K562 (cell line): ENCODE data around the gene TMEM242. TPM values are rescaled to one million over a fixed set of nuclear protein-coding genes. Genes with fewer than 3 reads are reported as not detected.

Source experiments
- ATAC-seq: fragments of 200-7000 bp; cut with Tn5 transposase; 3 replicates; pipeline ENCODE4 v1.9.1; 2020; ENCODE audit warnings: moderate library complexity
- BruUV-seq: library from RNA; stranded (reverse); fragments of 400-500 nt; replicated peaks from 2 replicates; lab custom pipeline; 2021; lab: Mats Ljungman, UMichigan
- CTCF ChIA-PET: fragments of 300-600 bp; formaldehyde crosslinking; extraction: SDS; loops from one replicate; lab custom pipeline; 2021; ENCODE audit warnings: low intra/inter-chr PET ratio; lab: Yijun Ruan, JAX
- POLR2A ChIA-PET: fragments of 300-600, 350-650 bp; sonication (Branson Sonifier 250); formaldehyde crosslinking; extraction: SDS; loops from one replicate; lab custom pipeline; 2021; ENCODE audit warnings: antibody characterized with exemption, inconsistent platforms; lab: Yijun Ruan, JAX
- DNase-seq, 4 experiments: peaks; one replicate each; pipeline versions ENCODE4 v3.0.0 to v3.0.0-alpha.2; 2011 to 2018; ENCODE audit warnings: low spot score in 3 of 4, mixed read lengths in 3 of 4; ENCODE audit errors: extremely low read depth in 1 of 4
- FAIRE-seq: peaks from 2 replicates; lab custom pipeline; 2011; peaks lifted over from hg19 to GRCh38; lab: Jason Lieb, UNC
- H2AFZ ChIP-seq: 2 replicates; pipeline ENCODE4 v1.6.0; 2011; ENCODE audit warnings: low read depth, low read length, control low read depth, inconsistent platforms
- H3K27ac ChIP-seq: fragments of 200-600 bp; 3 replicates; pipeline ENCODE4 v1.8.0; 2011; ENCODE audit warnings: low read depth, mild to moderate bottlenecking, control low read depth, inconsistent platforms, low read length, moderate library complexity, mixed read lengths; ENCODE audit errors: extremely low read depth
- H3K27me3 ChIP-seq, 2 experiments: fragments of 300-600 bp in 1 of 2; 2 replicates in 1 of 2; 3 replicates in 1 of 2; pipeline versions ENCODE4 v1.6.0 to v1.8.0; 2011; ENCODE audit warnings: inconsistent platforms in 2 of 2, low read length in 2 of 2, mild to moderate bottlenecking in 1 of 2, mixed read lengths in 1 of 2, moderate library complexity in 1 of 2; ENCODE audit not compliant: control insufficient read depth in 2 of 2, insufficient read depth in 2 of 2
- H3K36me3 ChIP-seq: fragments of 300-600 bp; 3 replicates; pipeline ENCODE4 v1.8.0; 2011; ENCODE audit warnings: mild to moderate bottlenecking, low read length, inconsistent platforms; ENCODE audit not compliant: control insufficient read depth, insufficient read depth
- H3K4me1 ChIP-seq, 2 experiments: fragments of 200-600 bp in 1 of 2; replicated peaks in 1 of 2; 2 replicates in 1 of 2; 3 replicates in 1 of 2; pipeline versions ENCODE4 v1.5.1 to v1.8.0; 2011; ENCODE audit warnings: inconsistent platforms in 2 of 2, low read length in 2 of 2, mild to moderate bottlenecking in 1 of 2, mixed read lengths in 1 of 2, moderate library complexity in 1 of 2; ENCODE audit not compliant: control insufficient read depth in 2 of 2, insufficient read depth in 2 of 2
- H3K4me2 ChIP-seq: 2 replicates; pipeline ENCODE4 v1.6.1; 2011; ENCODE audit warnings: low read length, control low read depth, inconsistent platforms, mixed read lengths; ENCODE audit not compliant: insufficient read depth
- H3K4me3 ChIP-seq: fragments of 200-600 bp; sonication (generic), shearing (Covaris generic); 2 replicates; pipeline ENCODE4 v1.5.1; 2016; ENCODE audit warnings: control low read depth, inconsistent platforms
- H3K79me2 ChIP-seq: fragments of 200-600 bp; 3 replicates; pipeline ENCODE4 v1.8.0; 2011; ENCODE audit warnings: low read length, inconsistent platforms; ENCODE audit not compliant: control insufficient read depth, insufficient read depth
- H3K9ac ChIP-seq, 2 experiments: 2 replicates each; pipeline versions ENCODE4 v1.6.0 to v1.6.1; 2011; ENCODE audit warnings: low read depth in 2 of 2, low read length in 2 of 2, control low read depth in 1 of 2, inconsistent platforms in 1 of 2, mild to moderate bottlenecking in 1 of 2, mixed read lengths in 1 of 2; ENCODE audit not compliant: insufficient read depth in 1 of 2
- H3K9me1 ChIP-seq: one replicate; pipeline ENCODE4 v1.6.0; 2011; ENCODE audit warnings: inconsistent platforms, mild to moderate bottlenecking, low read length, moderate library complexity; ENCODE audit not compliant: control insufficient read depth, insufficient read depth
- H3K9me3 ChIP-seq: replicated peaks from 2 replicates; pipeline ENCODE4 v1.5.1; 2011; ENCODE audit warnings: low read depth, low read length, inconsistent platforms; ENCODE audit not compliant: control insufficient read depth, insufficient read depth
- H4K20me1 ChIP-seq: replicated peaks from 2 replicates; pipeline ENCODE4 v1.6.1; 2011; ENCODE audit warnings: low read length, inconsistent platforms, mixed read lengths; ENCODE audit not compliant: control insufficient read depth, insufficient read depth
- CREBBP ChIP-seq: IDR thresholded peaks from one replicate; pipeline ENCODE4 v1.6.1; 2012; ENCODE audit warnings: low read depth, mild to moderate bottlenecking, control low read depth, inconsistent platforms, low read length
- ZBTB17 ChIP-seq: fragments of 450-650 bp; formaldehyde crosslinking; IDR thresholded peaks from 2 replicates; pipeline ENCODE4 v1.4.0; 2020; ENCODE audit warnings: mild to moderate bottlenecking
- ZBTB7A ChIP-seq: IDR thresholded peaks from 2 replicates; pipeline ENCODE4 v1.6.1; 2011; ENCODE audit warnings: low read depth, mild to moderate bottlenecking, low read length, moderate library complexity, borderline replicate concordance; ENCODE audit not compliant: control insufficient read depth
- WGBS: fragments of 100-300 bp; shearing (Covaris generic); methylation state at CpG from one replicate; pipeline ENCODE4 v1.1.6; 2016; ENCODE audit warnings: low coverage, mixed read lengths; ENCODE audit not compliant: insufficient coverage; ENCODE audit errors: missing lambda C conversion rate; 5-methylcytosine and 5-hydroxymethylcytosine counted together
- in situ Hi-C: fragments of 300-500 bp; cut with MboI; formaldehyde crosslinking; loops from 4 replicates; pipeline ENCODE4 v1.15.0; 2018; ENCODE audit warnings: inconsistent platforms, mixed read lengths
- intact Hi-C: fragments of 100-400 bp; cut with micrococcal nuclease; formaldehyde crosslinking; loops from 2 replicates; pipeline ENCODE4 v1.14.2; 2022
- polyA plus RNA-seq, 8 experiments: library from polyadenylated mRNA; depleted of rRNA in 4 of 8; stranded (reverse) in 5 of 8; unstranded in 3 of 8; fragments of >200 nt; fragmentation: Nextera tagmentation in 2 of 8; fragmentation: Illumina TruSeq in 1 of 8; extraction: Ambion mirVana in 2 of 8; extraction: Trizol in 1 of 8; gene quantifications; 2 replicates each; pipeline versions ENCODE4 v1.2.1 to v1.2.3, GENCODE V29; 2011 to 2014; ENCODE audit warnings: inconsistent platforms in 1 of 8, missing spikeins in 1 of 8
- total RNA-seq, 7 experiments: library from RNA; depleted of rRNA in 6 of 7; stranded (reverse); fragments of >200 nt in 6 of 7; fragmentation: Illumina TruSeq in 2 of 7; extraction: Trizol in 2 of 7; gene quantifications; 2 replicates each; pipeline versions ENCODE4 v1.2.1 to v1.2.3, GENCODE V29; 2011 to 2021; ENCODE audit warnings: low replicate concordance in 1 of 7
- TF ChIP-seq, protein P1 (sequence below): fragments of 250-450 bp; sonication (Bioruptor Pico); IDR thresholded peaks from 2 replicates; pipeline ENCODE4 v1.5.0; 2020; ENCODE audit warnings: mild to moderate bottlenecking

TMEM242 gene
- total and polyA plus RNA-seq, 9 of the 15 experiments (the other 6 are each of a cell fraction or from before 2014, with no cell fraction given): 9.5 to 35.3 (median 16.5) TPM

- in situ Hi-C loops (no loop called here), intact Hi-C loops (no loop called here)
- TF ChIP-seq, protein P1, sequence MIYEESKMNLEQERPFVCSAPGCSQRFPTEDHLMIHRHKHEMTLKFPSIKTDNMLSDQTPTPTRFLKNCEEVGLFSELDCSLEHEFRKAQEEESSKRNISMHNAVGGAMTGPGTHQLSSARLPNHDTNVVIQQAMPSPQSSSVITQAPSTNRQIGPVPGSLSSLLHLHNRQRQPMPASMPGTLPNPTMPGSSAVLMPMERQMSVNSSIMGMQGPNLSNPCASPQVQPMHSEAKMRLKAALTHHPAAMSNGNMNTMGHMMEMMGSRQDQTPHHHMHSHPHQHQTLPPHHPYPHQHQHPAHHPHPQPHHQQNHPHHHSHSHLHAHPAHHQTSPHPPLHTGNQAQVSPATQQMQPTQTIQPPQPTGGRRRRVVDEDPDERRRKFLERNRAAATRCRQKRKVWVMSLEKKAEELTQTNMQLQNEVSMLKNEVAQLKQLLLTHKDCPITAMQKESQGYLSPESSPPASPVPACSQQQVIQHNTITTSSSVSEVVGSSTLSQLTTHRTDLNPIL (CRISPR knock-in tag): no peak
- TF ChIP-seq ZBTB17: no peak
- no peak for TF ChIP-seq ZBTB7A
- TF ChIP-seq CREBBP: no peak
- no peak for DNase-seq
- Histone ChIP-seq H3K4me3 (no peak overlapping the region), H4K20me1 (no peaks in the 10 kb centered on the region), H3K79me2 (no peaks in the 10 kb centered on the region), H3K9me1 (no peaks in the 10 kb centered on the region), H3K36me3 (peaks cover 5% of the 10 kb centered on the region; the same call in 1 of the 3 replicates), H3K9ac (no peak overlapping the region), H3K4me2 (no peak overlapping the region), H3K4me1 (peaks cover 0 to 8% of the 10 kb centered on the region in 2 experiments; a peak in 3 of 5 replicates), H2AFZ (no peak overlapping the region), H3K27ac (no peak overlapping the region), H3K9me3 (no peaks in the 10 kb centered on the region), H3K27me3 (no peaks in the 10 kb centered on the region; a peak in 1 of 5 replicates)
- BruUV-seq: no TSS peak
- ChIA-PET CTCF (no interaction called here), POLR2A (interaction anchor here (0.7 to 1.4 kb wide), 2 partner anchors 10 to 11 kb away, joined by 3 to 5 read pairs; no protein-coding TSS in a partner anchor)
- 45% methylated on average over 14 of the region's 14 CpGs for WGBS
- no peak for ATAC-seq
- no peak for FAIRE-seq
Measured at GRCh38 chr6:157284738-157285421, 38.4 kb downstream of the TMEM242 start.
